DND-41 (cell line): ENCODE measurements around the gene JUND.

ENCODE experiments used
- ATAC-seq: fragments of 200-7000 bp; cut with Tn5 transposase; 3 replicates; pipeline ENCODE4 v1.9.1; 2021; ENCODE audit warnings: low read depth; ENCODE audit not compliant: insufficient read depth
- DNase-seq: peaks from one replicate; pipeline ENCODE4 v3.0.0-alpha.2; 2020
- H2AFZ ChIP-seq: 2 replicates; pipeline ENCODE4 v1.6.0; 2012; ENCODE audit warnings: low read depth, low read length
- H3K27ac ChIP-seq: 2 replicates; pipeline ENCODE4 v1.5.1; 2012; ENCODE audit warnings: low read length, inconsistent platforms
- H3K27me3 ChIP-seq: fragments of 200-600 bp; sonication (generic); 2 replicates; pipeline ENCODE4 v1.6.0; 2012; ENCODE audit warnings: low read length, mild to moderate bottlenecking, inconsistent platforms; ENCODE audit not compliant: insufficient read depth, poor library complexity
- H3K36me3 ChIP-seq: 2 replicates; pipeline ENCODE4 v1.5.1; 2012; ENCODE audit warnings: low read length, inconsistent platforms; ENCODE audit not compliant: insufficient read depth
- H3K4me1 ChIP-seq: 2 replicates; pipeline ENCODE4 v1.5.1; 2012; ENCODE audit warnings: mild to moderate bottlenecking, low read length; ENCODE audit not compliant: insufficient read depth
- H3K4me2 ChIP-seq: 2 replicates; pipeline ENCODE4 v1.6.0; 2012; ENCODE audit warnings: mild to moderate bottlenecking, moderate library complexity, low read length, inconsistent platforms; ENCODE audit not compliant: insufficient read depth
- H3K4me3 ChIP-seq, 2 experiments: fragments of 200-600 bp in 1 of 2; shearing (Covaris generic) in 1 of 2; 2 replicates each; pipeline ENCODE4 v1.5.1; 2012 to 2016; ENCODE audit warnings: inconsistent platforms in 2 of 2, low read length in 2 of 2, mild to moderate bottlenecking in 2 of 2, low read depth in 1 of 2, moderate library complexity in 1 of 2
- H3K79me2 ChIP-seq: 2 replicates; pipeline ENCODE4 v1.6.0; 2012; ENCODE audit warnings: low read length, inconsistent platforms; ENCODE audit not compliant: insufficient read depth
- H3K9ac ChIP-seq: 2 replicates; pipeline ENCODE4 v1.6.0; 2012; ENCODE audit warnings: low read depth, mild to moderate bottlenecking, inconsistent platforms, low read length, moderate library complexity
- H3K9me3 ChIP-seq: 2 replicates; pipeline ENCODE4 v1.5.1; 2012; ENCODE audit warnings: low read length, moderate library complexity, mild to moderate bottlenecking, inconsistent platforms; ENCODE audit not compliant: insufficient read depth, severe bottlenecking
- H4K20me1 ChIP-seq: 2 replicates; pipeline ENCODE4 v1.6.0; 2012; ENCODE audit warnings: low read length; ENCODE audit not compliant: insufficient read depth
- CTCF ChIP-seq: IDR thresholded peaks from 2 replicates; pipeline ENCODE4 v1.5.1; 2012; ENCODE audit warnings: borderline replicate concordance, low read length, moderate library complexity, mild to moderate bottlenecking; ENCODE audit not compliant: poor library complexity, severe bottlenecking; ENCODE audit errors: extremely low read depth
- EZH2 ChIP-seq: IDR thresholded peaks from 3 replicates; pipeline ENCODE4 v1.6.1; 2012; ENCODE audit warnings: borderline replicate concordance, low read depth, mild to moderate bottlenecking, moderate library complexity, low read length, inconsistent platforms; ENCODE audit not compliant: severe bottlenecking

Gene JUND

GRCh38 chr19:18229915-18230314, 51.5 kb downstream of the JUND start:
- Histone ChIP-seq H3K9me3 (no peaks in the 10 kb centered on the region), H3K4me1 (no peaks in the 10 kb centered on the region), H3K79me2 (no peaks in the 10 kb centered on the region), H3K4me3 (no peak overlapping the region), H3K27me3 (no peaks in the 10 kb centered on the region), H4K20me1 (peaks cover 22% of the 10 kb centered on the region; the same call in 1 of the 2 replicates), H3K36me3 (no peaks in the 10 kb centered on the region), H2AFZ (no peak overlapping the region), H3K9ac (no peak overlapping the region), H3K4me2 (no peak overlapping the region), H3K27ac (no peak overlapping the region)
- TF ChIP-seq CTCF, result no peak
- no peak for TF ChIP-seq EZH2
- DNase-seq, result no peak
- ATAC-seq, result no peak
